ENCODE data around the gene CEP131. TPM values are rescaled to one million over a fixed set of nuclear protein-coding genes. Genes with fewer than 3 reads are reported as not detected.

CEP131 gene
- total RNA-seq, 4 donors from 2014 or later, result 6.0 to 8.8 (median 7.5) TPM

- ATAC-seq (no peak), DNase-seq (no peak)
- in situ Hi-C loops (cut with MboI; ENCODE audit: low sequenced_read_pairs in 4 of 4) (no loop called here), intact Hi-C loops (cut with DNase I; ENCODE audit: low total_unique reads) (loop anchor here (1.0 to 10.0 kb wide), 2 partner anchors 16 to 189 kb away; partner anchors contain the start of genes BAIAP2, NDUFAF8 and TEPSIN)
- H3K4me3 ChIP-seq, result peak overlapping the region; percentile 54 to 91 (median 61)
- peaks cover 11 to 18% of the 10 kb centered on the region in 2 donors for H3K4me1 ChIP-seq
- H3K27ac ChIP-seq, result peak overlapping the region in 3 of 4 donors; percentile 29 to 47 (median 47)
- peaks cover 0 to 5% of the 10 kb centered on the region in 2 donors for H3K36me3 ChIP-seq
- H3K9me3 ChIP-seq, result no peaks in the 10 kb centered on the region
- TF ChIP-seq CTCF (IDR thresholded peaks at IDR 0.05 in 4 of 5, conservative IDR thresholded peaks at IDR 0.05 in 1 of 5) (no peak), POLR2A (IDR thresholded peaks at IDR 0.05) (no peak)
- no peaks in the 10 kb centered on the region for H3K27me3 ChIP-seq
Observed at GRCh38 chr17:81223762-81224130, 981 bp upstream of the CEP131 start.

GRCh38 chr17:81222620-81222905, 202 bp downstream of the CEP131 start:
- DNase-seq, result no peak

DNA sequence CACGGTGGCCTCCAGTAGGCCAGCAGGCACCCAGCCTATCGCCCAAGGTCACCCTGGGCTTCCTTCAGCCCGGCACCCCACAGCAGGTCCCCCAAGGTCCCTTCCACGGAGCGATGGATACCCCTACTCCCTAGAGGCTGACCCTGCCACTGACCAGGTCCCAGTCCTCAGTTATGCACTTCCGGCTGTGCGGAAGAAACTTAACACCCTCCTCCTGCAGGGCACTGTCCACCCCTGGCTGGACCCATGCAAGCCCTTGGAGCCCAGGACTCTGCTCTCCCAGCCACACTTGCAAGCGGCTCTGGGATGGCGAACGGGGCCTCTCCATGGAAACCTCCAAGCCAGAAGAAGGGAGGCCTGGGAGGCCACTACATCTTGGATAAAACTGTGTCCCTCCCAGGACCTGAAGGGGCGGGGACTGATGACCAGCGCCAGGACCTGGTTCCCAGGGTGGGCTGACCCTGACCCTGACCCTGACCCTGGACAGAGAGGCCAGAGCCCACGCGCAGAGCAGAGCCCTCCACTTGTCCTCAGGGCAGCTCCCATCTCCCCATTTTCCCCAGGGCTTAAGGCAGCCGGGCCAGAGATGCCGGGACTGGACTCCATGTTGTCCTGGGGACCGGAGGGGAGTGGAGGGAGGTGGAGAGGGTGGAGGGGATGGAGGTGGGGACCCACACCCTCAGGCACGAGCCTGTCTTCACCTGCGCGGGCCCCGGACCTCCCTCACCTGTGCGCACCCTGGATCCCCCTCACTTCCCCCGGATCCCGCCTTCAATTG, 734 bp downstream of the CEP131 start:
- no peak for DNase-seq
- no peak for TF ChIP-seq POLR2A (IDR thresholded peaks at IDR 0.05)
- peaks cover 0 to 5% of the 10 kb centered on the region in 2 donors for H3K36me3 ChIP-seq
- intact Hi-C loops (cut with DNase I; ENCODE audit: low total_unique reads), result loop anchor here (10.0 kb wide), 1 partner anchor 187 kb away; the partner anchor contains the start of gene BAIAP2
- H3K27me3 ChIP-seq, result no peaks in the 10 kb centered on the region
- H3K4me1 ChIP-seq, result peaks cover 11 to 18% of the 10 kb centered on the region in 2 donors
- in situ Hi-C loops (cut with MboI; ENCODE audit: low sequenced_read_pairs in 4 of 4), result no loop called here
- no peaks in the 10 kb centered on the region for H3K9me3 ChIP-seq
- no peak overlapping the region for H3K27ac ChIP-seq
- ATAC-seq, result no peak
- peak overlapping the region; percentile 54 to 91 (median 74) for H3K4me3 ChIP-seq

More at GRCh38 chr17:81222620-81222905, 202 bp downstream of the CEP131 start:
- intact Hi-C loops (cut with DNase I; ENCODE audit: low total_unique reads) (loop anchor here (10.0 kb wide), 1 partner anchor 188 kb away; the partner anchor contains the start of gene BAIAP2), in situ Hi-C loops (cut with MboI; ENCODE audit: low sequenced_read_pairs in 4 of 4) (no loop called here)
- Histone ChIP-seq H3K27ac (peak overlapping the region in 1 of 4 donors; percentile 33), H3K36me3 (peaks cover 0 to 5% of the 10 kb centered on the region in 2 donors), H3K27me3 (no peaks in the 10 kb centered on the region), H3K4me3 (peak overlapping the region; percentile 54 to 91 (median 74)), H3K4me1 (peaks cover 11 to 18% of the 10 kb centered on the region in 2 donors), H3K9me3 (no peaks in the 10 kb centered on the region)
- TF ChIP-seq POLR2A (IDR thresholded peaks at IDR 0.05) (no peak), CTCF (IDR thresholded peaks at IDR 0.05 in 4 of 5, conservative IDR thresholded peaks at IDR 0.05 in 1 of 5) (no peak)
- ATAC-seq, result peak; percentile 5 to 6

GRCh38 chr17:81221371-81221841, 1.4 kb downstream of the CEP131 start:
- intact Hi-C loops (cut with DNase I; ENCODE audit: low total_unique reads) (loop anchor here (10.0 kb wide), 1 partner anchor 187 kb away; the partner anchor contains the start of gene BAIAP2), in situ Hi-C loops (cut with MboI; ENCODE audit: low sequenced_read_pairs in 4 of 4) (no loop called here)
- no peaks in the 10 kb centered on the region for H3K27me3 ChIP-seq
- H3K4me1 ChIP-seq, result peaks cover 11 to 18% of the 10 kb centered on the region in 2 donors
- no peak for ATAC-seq
- no peak for DNase-seq
- H3K9me3 ChIP-seq, result no peaks in the 10 kb centered on the region
- H3K36me3 ChIP-seq, result peaks cover 0 to 5% of the 10 kb centered on the region in 2 donors
- no peak overlapping the region for H3K27ac ChIP-seq
- peak overlapping the region in 2 of 4 donors; percentile 60 to 89 for H3K4me3 ChIP-seq
- TF ChIP-seq CTCF (IDR thresholded peaks at IDR 0.05 in 4 of 5, conservative IDR thresholded peaks at IDR 0.05 in 1 of 5), result no peak

DNA sequence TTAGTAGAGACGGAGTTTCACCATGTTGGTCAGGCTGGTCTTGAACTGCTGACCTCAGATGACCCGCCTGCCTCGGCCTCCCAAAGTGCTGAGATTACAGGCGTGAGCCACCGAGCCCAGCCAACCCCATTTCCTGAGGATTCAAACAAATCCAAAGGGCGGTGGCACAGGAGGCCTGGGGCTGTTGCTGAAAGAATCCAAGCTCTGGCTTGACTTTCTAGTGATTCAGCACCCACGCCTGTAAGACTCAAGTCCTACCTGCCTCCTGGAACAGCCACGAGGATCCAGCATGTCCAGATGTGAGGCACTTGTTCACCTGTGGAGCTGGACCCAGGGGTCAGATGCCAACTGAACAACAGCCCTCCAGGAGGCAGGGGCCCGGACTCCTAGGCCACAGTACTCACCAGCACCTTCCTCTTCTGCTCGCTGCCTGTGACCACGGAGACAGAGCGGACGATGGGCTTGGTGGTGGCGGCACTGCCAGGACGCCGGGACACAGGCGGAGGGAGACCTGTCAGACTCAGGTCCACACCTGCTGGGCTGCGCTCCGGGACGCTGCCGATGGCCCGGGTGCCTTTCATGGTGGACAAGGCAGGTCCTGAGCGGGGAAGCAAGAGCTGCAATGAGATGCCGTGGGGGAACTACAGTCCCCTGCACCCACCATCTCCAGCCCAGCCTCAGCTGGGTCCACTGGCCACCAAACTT, 3.1 kb downstream of the CEP131 start:
- ATAC-seq (no peak), DNase-seq (no peak)
- intact Hi-C loops (cut with DNase I; ENCODE audit: low total_unique reads) (loop anchor here (10.0 kb wide), 1 partner anchor 185 kb away; the partner anchor contains the start of gene BAIAP2), in situ Hi-C loops (cut with MboI; ENCODE audit: low sequenced_read_pairs in 4 of 4) (no loop called here)
- TF ChIP-seq POLR2A (IDR thresholded peaks at IDR 0.05) (no peak), CTCF (IDR thresholded peaks at IDR 0.05 in 4 of 5, conservative IDR thresholded peaks at IDR 0.05 in 1 of 5) (no peak)
- no peaks in the 10 kb centered on the region for H3K27me3 ChIP-seq
- peaks cover 11 to 18% of the 10 kb centered on the region in 2 donors for H3K4me1 ChIP-seq
- no peak overlapping the region for H3K27ac ChIP-seq
- H3K9me3 ChIP-seq, result no peaks in the 10 kb centered on the region
- H3K4me3 ChIP-seq, result no peak overlapping the region
- H3K36me3 ChIP-seq, result peaks cover 0 to 5% of the 10 kb centered on the region in 2 donors
